GM19351 (cell line): ENCODE results near the gene ZNF579.
"Not testable (repeated sequence)": the region's sequence is repeated elsewhere in the genome, so short reads cannot be mapped to it uniquely, and the experiment has no call there.

Experiments
- ATAC-seq: cut with Tn5 transposase; IDR thresholded peaks from one replicate; pipeline ENCODE4 v1.9.1; 2021; ENCODE audit warnings: mild to moderate bottlenecking, moderate library complexity; ENCODE audit not compliant: unreplicated experiment

The ZNF579 gene

DNA sequence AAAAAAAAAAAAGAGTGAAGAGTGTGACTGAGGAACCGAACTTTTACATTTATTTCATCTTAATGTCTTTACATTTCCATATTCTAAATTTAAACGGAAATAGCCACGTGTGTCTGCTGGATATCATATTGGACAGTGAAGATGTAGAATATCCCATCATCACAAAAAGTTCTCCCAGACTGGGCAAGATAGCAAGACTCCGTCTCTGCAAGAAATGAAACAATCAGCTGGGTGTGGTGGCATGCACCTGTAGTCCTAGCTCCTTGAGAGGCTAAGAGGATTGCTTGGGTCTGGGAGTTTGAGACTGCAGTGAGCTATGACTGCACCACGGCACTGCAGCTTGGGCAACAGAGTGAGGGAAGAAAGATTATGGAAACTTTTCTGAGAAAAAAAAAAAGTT lies 3.9 kb downstream of the ZNF579 start:
- no peak for ATAC-seq

DNA sequence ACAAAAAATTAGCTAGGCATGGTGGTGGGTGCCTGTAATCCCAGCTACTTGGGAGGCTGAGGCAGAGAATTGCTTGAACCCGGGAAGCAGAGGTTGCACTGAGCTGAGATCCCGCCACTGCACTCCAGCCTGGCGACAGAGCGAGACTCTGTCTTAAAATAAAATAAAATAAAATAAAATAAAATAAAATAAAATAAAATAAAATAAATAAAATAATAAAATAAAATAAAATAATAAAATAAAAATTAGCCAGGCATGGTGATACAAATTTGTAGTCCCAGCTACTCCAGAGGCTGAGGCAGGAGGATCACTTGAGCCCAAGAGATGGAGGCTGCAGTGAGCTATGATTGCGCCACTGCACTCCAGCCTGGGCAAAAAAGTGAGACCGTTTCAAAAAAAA lies 6.7 kb downstream of the ZNF579 start:
- not testable (repeated sequence) for ATAC-seq

DNA sequence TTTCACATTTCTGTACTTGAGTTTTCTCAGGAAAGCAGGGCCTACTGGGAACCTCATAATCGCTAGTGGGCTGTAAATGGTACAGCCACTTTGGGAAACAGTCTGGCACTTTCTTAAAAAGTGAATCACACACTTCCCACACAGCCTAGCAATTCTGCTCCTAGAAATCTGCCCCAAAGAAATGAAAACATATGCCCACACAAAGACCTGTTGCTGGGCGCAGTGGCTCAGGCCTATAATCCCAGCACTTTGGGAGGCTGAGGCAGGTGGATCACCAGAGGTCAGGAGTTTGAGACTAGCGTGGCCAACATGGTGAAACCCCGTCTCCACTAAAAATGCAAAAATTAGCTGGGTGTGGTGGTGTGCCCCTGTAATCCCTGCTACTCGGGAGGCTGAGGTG lies 11.2 kb downstream of the ZNF579 start:
- ATAC-seq: not testable (repeated sequence)

DNA sequence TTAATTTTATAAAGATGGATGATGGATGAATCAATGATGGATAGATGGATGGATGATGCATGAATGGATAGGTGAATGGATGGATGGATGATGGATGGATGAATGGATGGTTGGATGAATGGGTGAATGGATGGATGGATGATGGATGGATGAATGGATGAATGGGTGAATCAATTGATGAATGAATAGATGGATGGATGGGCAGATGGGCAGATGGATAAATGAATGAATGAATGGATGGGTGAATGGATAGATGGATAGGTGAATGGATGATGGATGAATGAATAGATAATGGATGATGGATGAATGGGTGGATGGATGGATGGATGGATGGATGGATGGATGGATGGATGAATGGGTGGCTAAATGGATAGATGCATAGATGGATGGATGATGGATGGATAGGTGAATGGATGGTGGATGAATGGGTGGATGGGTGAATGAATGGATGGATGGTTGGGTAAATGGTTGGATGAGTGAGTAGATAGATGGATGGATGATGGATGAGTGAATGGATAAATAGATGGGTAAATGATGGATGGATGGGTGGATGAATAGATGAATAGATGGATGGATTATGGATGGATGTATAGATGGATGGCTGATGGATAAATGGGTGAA lies 12.8 kb downstream of the ZNF579 start:
- ATAC-seq: no peak

DNA sequence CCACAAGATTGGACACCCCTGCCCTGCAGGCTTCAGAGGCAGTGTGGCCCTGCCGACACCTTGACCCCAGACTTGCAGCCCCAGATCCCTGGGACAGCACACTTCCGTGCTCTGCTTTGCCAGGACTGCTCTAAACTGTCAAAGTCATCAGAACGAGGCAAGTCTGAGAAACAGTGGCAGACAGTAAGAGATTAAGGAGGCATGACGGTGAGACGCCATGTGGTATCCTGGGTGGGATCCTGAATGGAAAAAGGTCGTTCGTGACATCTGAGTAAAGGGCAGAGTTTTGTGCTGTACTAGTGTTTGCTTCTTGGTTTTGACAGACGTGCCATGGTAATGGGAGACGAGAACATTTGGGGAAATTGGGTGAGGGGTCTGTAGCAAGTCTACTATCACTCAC lies 13.8 kb downstream of the ZNF579 start:
- no peak for ATAC-seq

DNA sequence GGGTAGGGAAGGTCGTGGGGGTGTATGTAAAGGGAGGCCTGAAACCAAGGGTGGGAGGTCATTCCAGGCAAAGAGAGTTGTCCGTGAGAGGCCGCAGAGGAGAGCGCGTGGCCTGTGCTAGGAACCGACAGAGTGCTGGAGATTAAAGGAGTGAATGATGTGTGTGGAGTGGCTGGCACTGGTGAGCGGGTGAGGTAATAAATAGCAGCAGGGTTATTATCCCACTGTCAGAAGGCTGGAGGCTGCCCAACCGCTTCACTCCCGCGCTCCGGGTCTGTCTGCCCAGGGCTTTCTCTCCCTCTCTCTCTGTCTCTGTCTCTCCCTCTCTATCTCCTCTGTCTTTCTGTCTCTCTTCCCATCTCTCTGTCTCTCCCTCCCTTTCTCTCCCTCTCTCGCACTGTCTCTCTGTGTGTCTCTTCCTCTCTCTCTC lies 17.4 kb downstream of the ZNF579 start:
- no peak for ATAC-seq

DNA sequence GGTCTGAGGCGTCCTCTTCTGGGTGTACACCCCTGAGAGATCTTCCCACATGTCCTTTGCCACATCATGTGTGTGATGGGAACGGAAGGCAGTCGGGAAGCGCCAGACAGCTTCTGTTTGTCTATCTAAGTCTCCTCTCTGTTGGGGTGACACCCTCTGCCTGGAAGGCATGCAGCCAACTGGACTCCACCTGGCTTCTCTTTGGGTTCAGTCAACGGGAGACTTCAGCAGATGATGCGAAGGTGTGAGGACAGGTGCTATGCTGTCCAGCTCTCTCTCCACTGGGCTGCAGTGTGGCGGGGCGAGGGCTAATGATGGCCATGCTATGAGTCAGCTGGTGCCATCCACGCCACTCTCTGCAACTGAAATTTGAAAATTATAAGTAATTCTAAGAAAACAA lies 21.0 kb downstream of the ZNF579 start:
- ATAC-seq: no peak

DNA sequence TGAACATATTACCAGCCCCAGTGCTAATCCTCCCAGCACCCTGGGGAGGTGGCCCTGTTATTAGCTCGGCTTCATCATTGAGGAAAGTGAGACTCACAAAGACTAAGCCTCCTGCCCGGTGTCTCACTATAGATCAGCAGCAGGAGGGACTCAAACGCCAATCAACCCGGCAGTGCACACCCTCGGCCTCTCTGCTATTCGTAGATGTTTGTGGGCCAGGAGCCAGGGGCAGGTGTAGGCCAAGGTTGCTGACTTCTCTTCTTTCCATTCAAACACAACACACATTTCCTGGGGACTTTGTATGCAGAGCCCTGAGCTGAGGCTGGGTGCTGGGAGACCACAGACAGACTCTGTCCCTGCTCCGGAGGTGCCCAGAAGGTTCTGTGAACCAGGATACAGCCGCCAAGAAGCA lies 25.9 kb downstream of the ZNF579 start:
- no peak for ATAC-seq

DNA sequence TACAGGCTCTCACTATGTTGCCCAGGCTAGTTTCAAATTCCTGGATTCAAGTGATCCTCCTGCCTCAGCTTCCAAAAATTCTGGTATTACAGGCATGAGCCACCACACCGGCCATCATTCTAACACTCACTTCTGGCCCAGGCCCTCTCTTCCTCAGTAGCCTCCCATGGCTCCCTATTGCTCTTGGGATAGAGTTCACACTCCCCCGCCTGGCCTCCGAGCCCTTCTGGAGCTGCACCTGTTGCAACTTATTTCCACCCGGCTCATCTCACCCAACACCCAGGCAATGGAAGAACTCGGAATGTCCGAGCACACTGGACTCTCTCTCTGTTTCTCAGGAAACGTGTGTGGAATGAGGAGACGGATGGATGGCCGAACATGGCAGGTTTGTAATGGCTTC lies 26.3 kb downstream of the ZNF579 start:
- ATAC-seq: no peak

DNA sequence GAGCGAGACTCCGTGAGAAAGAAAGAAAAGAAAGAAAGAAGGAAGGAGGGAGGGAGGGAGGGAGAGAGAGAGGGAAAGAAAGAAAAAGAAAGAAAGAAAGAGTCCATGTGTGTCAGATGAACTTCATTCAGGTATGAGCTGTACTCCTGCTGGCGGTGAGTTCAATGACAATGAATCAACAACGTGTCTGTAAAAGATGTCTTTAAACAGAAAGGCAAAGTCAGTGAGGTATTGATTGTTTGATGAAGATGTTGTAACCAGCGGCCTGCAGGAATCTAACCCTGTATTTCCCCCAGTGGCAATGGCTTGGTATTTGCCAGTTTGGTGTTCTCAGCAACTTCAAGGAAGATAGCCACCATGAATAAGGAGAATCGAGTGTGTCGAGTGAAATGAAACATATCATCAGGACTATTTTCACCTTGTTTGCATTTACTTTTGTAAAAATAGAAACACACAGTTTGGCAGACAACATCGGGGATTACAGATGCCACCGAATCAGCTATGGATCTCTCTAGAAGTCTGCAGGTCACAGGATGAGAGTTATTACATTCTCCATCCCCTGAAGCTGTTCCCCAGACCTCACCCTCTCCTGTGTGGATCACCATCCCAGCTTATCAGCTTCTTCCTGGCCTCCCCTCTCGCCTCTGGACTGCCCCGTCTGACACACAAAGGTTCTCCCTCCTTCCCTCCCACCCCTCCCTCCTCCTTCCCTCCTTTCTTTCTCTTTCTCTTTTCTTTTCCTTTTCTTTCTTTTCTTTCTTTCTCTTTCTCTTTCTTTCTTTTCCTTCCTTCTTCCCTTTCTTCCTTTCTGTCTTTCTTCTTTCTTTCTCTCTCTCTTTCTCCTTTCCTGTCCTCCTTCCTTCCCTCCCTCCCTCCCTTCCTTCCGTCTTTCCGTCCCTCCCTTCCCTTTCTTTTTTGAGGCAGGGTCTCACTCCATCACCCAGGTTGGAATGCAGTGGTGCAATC lies 27.1 kb downstream of the ZNF579 start:
- no peak for ATAC-seq

DNA sequence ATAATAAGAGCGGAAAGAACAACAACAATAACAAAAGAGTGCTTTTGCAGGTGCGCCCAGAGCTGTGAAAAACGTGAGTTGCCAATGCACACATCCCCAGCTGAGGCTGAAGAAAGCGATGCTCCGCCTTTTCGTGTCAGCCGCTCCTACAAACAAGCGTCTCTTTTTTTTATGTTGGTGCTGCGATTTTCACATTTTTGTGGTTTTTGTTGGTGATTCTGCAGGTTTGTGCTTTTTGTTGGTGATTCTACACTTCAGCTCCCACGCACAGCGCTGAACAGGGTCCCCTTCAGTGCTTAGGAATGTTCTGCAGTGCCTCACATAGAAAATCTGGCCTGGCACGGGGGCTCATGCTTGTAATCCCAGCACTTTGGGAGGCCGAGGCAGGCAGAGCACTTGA lies 28.0 kb downstream of the ZNF579 start:
- no peak for ATAC-seq

DNA sequence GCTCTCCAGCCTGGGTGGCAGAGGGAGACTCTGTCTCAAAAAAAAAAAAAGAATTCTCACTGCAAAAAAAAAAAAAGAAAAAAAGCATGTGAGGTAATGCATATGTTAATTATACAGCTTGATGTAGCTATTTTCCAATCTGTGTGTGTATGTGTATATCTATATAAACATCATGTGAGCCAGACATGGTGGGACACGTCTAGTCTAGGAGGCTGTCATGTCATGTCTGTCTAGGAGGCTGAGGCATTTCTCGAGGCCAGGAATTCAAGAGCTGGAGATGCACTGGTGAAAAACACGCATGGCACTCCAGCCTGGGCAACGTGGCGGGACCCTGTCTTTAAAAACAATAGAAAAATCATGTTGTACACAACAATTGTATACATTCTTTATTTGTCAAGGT lies 28.4 kb downstream of the ZNF579 start:
- no peak for ATAC-seq

DNA sequence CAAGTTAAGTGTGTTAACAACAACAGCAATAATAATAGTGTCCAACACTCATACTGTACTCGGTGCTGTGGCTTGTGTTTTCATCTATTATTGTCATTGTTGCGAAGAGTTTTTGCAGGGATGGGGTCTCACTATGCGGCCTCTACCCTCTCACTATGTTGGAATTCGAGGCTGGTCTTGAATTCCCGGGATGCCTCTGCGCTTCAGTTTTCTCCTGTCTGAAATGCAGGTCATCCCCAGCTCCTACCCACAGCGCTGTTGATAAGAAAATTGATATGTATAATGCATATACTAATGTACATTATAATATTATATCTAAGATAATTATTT lies 30.4 kb downstream of the ZNF579 start:
- no peak for ATAC-seq

DNA sequence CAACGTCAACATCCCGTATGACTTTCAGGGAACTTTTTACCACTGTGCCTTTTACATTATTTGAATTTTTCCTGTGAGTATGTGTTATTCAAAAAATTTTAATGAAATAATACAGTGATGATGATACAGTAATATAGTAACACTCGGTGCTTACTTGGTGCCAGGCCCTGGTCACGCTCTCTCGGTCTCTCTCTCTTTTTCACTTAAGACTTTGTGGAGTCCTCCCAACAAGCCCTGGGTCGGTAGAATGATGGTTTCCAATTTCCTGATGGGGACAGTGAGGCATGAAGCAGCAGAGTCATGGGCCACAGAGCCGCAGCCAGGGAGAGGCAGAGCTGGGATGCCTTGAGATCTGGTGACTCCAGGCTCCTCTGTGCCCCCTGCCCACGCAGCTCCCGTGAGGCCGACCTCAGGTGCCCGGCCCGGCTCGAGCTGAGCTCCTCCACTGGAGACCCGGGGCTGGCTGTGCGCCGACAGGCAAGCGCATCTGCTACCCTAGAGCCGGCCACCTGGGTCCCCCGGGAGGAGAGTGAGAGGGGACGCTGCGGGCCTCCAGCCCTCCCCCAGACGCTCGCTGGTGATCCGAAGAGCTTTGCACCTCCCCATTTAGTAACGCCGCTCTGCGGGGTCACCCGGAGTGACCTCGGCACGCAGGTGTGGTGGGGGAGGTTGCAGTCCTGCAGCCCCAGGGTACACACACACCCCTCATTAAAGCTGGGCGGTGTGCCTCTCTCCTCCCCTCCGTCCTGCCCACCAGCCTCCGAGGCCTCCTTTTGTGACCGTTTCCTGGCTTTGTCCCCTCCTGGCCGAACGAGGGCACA lies 30.9 kb downstream of the ZNF579 start:
- ATAC-seq: no peak

DNA sequence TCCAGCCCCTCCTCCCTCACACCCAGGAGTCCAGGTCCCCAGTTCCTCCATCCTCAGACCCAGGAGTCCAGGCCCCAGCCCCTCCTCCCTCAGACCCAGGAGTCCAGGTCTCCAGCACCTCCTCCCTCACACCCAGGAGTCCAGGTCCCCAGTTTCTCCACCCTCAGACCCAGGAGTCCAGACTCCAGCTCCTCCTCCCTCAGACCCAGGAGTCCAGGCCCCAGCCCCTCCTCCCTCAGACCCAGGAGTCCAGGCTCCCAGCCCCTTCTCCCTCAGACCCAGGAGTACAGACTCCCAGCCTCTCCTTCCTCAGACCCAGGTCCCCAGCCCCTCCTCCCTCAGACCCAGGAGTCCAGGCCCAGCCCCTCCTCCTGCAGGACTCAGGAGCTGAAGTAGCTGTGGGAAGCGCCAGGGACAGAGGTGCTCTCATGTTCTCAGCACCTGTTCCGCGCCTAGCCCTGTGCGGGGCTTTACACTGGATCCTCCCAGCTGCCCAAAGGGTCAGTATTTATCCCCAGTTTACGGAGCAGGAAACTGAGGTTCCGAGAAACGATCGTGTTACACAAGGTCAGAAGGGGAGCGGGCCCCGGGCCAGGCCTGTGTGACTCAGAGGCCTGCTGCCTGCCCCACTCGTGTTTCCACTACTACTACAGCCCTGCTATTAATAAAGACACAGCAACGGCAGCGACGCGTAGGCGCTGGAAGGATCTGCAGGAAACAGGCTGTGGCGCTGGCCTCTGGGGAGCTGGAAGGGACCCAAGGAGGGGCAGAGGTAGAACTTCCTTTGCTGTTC lies 33.6 kb downstream of the ZNF579 start:
- no peak for ATAC-seq

DNA sequence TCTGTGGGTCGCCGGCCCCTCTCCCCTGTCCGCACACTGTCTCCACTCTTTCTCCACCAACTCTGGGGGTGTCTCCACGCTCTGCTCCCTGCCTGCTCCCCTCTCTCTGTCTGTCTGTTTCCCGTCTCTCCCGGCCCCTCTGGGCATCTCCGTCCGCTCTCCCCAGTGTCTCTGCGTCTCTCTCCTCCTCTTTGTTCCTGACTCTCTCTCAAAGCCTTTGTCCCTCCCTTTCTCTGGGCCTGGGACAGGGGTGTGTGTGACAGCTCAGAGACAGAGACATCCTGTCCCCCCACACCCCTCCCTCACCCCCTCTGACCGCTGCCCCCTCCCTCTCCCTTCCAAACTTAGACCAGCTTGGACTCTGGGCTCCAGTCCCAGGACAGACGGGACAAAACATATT lies 34.6 kb downstream of the ZNF579 start:
- no peak for ATAC-seq

DNA sequence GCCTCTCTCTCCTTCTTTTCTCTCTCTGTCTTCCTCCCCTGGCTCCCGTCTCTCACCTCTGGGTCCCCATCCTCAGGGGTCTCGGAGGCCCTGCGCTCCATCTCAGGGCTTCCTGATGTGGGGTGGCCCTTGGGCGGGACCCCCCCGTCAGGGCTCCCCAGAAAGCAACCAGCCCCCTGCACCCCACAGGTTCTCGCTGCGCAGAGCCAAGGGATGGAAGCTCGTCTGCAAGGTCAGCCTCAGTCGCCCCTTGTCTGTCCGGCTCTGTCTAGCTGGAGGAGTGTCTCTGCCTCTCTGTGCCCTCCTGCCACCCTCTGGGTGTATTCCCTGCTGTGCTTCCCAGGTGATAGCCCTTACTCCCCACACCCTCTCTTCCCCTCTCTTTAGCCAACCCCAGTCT lies 35.2 kb downstream of the ZNF579 start, which contains the start of gene SBK3:
SBK3 (minus strand) TSS at position 101 of the 400 bp plus-strand sequence; CDS start at position 101, 0 bp downstream.
- ATAC-seq: no peak

DNA sequence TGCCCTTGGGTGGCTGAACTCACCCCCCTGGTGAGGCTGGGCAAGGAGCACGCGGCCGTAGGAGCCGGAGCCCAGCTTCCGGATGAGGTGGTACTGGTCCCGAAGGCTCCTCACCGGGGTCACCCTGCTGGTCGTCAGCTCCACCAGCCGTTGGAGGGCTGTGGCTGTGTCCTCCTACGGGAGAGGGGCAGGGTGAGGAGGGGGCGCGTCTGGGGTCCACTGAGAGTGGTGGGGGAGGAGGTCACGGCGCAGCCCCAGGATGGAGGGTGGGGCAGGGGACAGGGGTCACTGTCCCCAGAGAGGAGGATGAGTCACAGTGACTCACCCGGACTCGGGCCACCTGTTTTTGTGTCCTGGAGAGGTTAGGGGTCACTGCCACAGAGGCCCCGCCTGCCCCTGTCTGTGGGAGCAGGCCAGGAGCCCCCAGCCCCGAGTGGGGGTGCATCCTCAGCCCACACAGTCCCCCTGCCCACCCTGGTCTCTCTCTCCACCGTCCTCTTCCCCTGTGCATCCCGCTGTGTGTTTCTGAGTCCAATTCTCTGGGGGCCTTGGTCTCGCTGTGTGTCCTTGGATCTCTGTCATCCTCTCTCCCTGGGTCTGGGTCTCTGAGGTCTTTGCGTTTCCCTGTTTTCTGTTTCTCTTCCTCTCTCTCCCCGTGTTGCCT lies 35.7 kb downstream of the ZNF579 start:
- no peak for ATAC-seq

DNA sequence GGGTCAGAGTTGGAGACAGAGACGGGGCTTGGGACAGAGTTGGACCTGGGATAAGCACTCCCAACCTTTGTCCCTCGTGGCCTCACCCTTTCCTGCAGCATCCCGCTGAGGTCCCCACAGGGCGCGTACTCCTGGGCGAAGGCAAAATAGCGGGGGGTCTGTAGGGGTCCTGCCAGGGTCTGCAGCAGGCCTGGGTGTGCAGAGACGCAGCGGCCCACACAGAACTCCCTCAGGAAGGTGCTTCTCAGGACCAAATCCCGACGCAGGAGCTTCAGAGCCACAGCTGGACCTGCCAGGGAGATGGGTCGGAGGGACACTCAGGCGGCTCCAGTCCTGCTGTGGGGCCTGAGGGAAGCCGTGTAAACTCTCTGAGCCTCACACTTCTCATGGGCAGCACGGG lies 36.6 kb downstream of the ZNF579 start:
- no peak for ATAC-seq

DNA sequence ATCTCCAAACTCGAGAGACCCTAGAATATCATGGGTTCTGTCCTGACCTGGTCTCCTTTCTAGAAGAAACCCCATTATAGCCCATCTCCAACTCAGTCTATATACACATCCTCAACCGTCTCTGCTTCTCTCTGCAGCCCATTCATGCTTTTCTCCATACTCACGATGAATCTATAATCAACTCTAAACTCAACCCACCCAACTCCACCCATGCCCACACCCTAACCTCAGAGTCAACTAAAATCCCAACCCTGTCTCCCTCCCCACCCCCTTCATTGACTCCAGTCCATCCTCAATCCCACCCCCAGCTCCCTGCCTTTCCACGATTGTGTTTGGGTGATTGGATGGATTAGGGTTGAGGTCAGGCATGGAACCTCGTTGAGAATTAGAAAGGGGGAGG lies 37.1 kb downstream of the ZNF579 start:
- ATAC-seq: no peak
